Fibroblast of the aortic adventitia (primary cell): Measurements from ENCODE around the gene ASTN1. TPM values are rescaled to one million over a fixed set of nuclear protein-coding genes. Genes with fewer than 3 reads are reported as not detected.

ENCODE experiments used
- DNase-seq: peaks from one replicate; pipeline ENCODE4 v3.0.0-alpha.2; 2010; ENCODE audit warnings: low read depth
- H3K4me3 ChIP-seq: 2 replicates; pipeline ENCODE4 v1.5.1; 2011; ENCODE audit warnings: low read depth, mild to moderate bottlenecking, control low read depth, low read length, moderate library complexity
- CTCF ChIP-seq: IDR thresholded peaks from 2 replicates; pipeline ENCODE4 v1.5.1; 2011; ENCODE audit warnings: mild to moderate bottlenecking, low read length, control low read depth, inconsistent platforms; ENCODE audit not compliant: insufficient read depth
- total RNA-seq: library from RNA; depleted of rRNA; stranded (reverse); fragments of >200 nt; gene quantifications from 2 replicates; pipeline ENCODE4 v1.2.3, GENCODE V29; 2012; ENCODE audit warnings: low replicate concordance

Gene ASTN1
- total RNA-seq, 1 donor: under 0.01 TPM

- TF ChIP-seq CTCF: no peak
- H3K4me3 ChIP-seq: no peak overlapping the region
- no peak for DNase-seq
Measured at GRCh38 chr1:177017287-177017852, 147.1 kb downstream of the ASTN1 start.

GRCh38 chr1:177014325-177014724 is 150.2 kb downstream of the ASTN1 start:
- no peak for TF ChIP-seq CTCF
- no peak for DNase-seq
- H3K4me3 ChIP-seq: no peak overlapping the region

GRCh38 chr1:177012342-177012925 is 152.1 kb downstream of the ASTN1 start:
- TF ChIP-seq CTCF: no peak
- DNase-seq: no peak
- H3K4me3 ChIP-seq: no peak overlapping the region

GRCh38 chr1:177011508-177011907 is 153.0 kb downstream of the ASTN1 start:
- no peak for TF ChIP-seq CTCF
- DNase-seq: no peak
- no peak overlapping the region for H3K4me3 ChIP-seq

GRCh38 chr1:177010211-177010825 is 154.2 kb downstream of the ASTN1 start:
- DNase-seq: no peak
- no peak for TF ChIP-seq CTCF
- no peak overlapping the region for H3K4me3 ChIP-seq

- H3K4me3 ChIP-seq: no peak overlapping the region
Measured at GRCh38 chr1:177008653-177009052, 155.9 kb downstream of the ASTN1 start.

More at GRCh38 chr1:177008653-177009052, 155.9 kb downstream of the ASTN1 start:
- no peak for DNase-seq
- no peak for TF ChIP-seq CTCF
